HG02885 (cell line): ENCODE data around the gene COP1.
"Not testable (repeated sequence)": the region's sequence is repeated elsewhere in the genome, so short reads cannot be mapped to it uniquely, and the experiment has no call there.

Experiments used
- ATAC-seq: cut with Tn5 transposase; IDR thresholded peaks from one replicate; pipeline ENCODE4 v1.9.1; 2021; ENCODE audit warnings: mild to moderate bottlenecking; ENCODE audit not compliant: unreplicated experiment, poor library complexity

The COP1 gene

DNA sequence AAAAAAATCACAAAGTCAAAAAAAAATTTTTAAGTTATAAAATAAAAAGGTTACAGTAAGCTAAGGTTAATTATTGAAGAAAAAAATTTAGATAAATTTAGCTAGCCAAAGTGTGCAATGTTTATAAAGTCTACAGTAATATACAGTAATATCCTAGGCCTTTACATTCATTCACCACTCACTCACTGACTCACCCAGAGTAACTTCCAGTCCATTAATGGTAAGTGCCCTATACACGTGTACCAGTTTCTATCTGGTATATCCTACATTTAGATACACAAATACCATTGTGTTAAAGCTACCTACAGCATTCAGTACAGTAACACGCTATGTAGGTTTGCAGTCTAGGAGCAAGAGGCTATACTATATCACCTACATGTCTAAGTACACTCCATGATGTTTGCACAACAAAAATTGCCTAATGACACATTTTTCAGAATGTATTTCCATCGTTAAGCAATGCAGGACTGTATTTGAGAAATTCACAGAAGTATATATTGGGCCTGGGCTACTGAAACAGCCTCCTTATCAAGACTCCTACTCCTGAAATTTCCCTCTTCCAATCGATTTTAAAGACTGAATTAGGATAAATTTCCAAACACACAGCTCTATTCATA is 155.1 kb downstream of the COP1 start:
- ATAC-seq: no peak

DNA sequence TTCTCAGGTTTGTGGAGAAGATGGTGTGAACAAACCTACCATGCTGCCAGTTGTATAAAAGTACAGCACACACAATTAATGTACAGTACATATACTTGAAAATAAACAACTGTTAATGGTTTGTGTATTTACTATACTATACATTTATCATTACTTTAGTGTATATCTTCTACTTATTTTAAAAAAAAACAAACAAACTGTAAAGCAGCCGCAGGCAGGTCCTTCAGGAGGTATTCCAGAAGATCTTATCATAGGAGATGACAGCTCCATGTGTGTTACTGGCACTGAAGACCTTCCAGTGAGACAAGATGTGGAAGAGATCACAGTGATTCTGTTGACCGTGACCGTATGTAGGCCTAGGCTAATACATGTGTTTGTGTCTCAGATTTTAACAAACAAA is 155.7 kb downstream of the COP1 start:
- no peak for ATAC-seq

DNA sequence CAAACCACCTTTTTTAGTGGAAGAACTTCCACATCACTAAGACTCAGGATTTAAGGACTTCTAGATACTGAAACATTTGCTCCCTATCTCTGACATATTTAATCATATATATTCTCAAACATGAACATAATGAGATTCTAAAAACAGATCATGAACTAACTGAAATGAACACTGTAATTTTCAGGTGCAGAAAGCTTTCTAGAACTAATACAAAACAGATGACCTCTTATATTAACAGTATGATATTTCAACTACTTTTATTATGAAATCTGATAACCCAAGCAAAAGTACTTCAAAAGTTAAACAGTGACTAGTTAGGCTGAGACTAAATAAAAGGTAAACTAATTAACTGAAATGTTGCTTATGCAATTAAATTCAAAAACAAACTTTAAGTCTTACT is 157.5 kb downstream of the COP1 start:
- ATAC-seq: no peak

DNA sequence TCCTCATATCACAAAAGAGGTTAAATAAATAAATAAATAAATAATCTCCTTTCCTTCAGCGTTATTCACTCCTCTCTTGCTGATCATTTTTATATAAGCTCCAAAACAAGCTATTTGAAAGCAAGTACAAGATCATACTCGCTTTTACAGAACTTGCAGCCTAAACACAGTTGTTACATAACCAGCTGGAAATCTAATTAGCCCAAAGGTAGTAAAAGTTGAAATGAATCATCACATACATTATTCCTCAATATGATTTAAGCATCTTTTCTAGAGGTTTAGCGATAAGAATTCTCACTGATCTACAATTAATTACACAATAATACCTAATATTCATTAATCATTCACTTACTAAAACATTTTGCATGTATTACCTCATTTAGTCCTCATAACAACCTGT is 160.2 kb downstream of the COP1 start:
- no peak for ATAC-seq

DNA sequence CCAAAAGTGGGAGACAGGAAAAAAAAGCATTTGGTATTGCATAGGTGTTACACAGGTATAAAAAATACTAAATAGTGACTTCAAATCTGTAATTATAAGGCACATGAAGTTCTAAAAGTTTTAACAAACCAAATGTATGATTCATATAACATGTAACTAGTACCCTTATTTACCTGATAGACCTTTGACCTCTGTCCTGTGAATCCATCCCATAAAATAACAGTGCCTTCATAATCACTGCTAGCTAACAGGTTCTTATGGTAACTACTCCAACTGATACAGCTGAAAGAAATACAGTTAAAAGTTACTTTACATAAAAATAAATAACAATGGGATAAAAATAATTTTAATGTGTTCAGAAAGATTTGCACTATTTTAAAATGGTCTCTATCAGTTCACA is 163.5 kb downstream of the COP1 start:
- no peak for ATAC-seq

DNA sequence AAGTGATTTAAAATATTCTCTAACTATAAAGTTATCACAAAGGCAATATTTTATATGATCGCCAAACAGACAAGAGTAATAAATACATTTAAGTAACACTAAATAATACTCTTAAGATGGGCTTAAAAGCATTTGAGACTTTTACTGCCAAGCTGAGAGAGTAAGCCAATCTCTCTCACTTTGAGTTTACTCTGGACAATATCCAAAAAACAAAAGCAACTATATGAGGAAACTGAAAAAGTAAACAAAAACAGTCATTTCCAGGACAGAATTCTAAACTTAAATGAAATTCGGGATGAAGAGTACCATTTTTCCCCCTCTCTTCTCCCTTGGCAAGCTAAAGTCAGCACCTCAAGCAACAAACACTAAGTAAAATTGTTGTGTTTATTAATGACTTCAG is 173.2 kb downstream of the COP1 start:
- ATAC-seq: no peak

DNA sequence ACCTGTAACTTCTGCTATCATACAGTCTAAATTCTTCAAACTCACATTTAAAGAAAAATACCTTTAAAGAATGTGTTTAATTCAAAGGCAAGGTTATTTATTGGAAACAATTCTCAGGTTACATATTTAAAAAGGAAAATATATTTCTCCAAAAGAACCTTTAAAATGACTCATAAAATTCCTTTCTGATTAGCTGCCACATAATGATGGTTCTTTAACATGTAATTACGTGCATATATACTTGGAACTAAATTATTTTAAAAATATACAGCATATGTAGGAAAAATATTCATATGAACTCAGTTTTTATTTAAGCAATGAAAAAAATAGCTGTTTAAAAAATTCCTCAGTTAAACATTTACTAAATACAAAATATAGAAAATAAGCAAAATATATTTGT is 173.6 kb downstream of the COP1 start:
- no peak for ATAC-seq

DNA sequence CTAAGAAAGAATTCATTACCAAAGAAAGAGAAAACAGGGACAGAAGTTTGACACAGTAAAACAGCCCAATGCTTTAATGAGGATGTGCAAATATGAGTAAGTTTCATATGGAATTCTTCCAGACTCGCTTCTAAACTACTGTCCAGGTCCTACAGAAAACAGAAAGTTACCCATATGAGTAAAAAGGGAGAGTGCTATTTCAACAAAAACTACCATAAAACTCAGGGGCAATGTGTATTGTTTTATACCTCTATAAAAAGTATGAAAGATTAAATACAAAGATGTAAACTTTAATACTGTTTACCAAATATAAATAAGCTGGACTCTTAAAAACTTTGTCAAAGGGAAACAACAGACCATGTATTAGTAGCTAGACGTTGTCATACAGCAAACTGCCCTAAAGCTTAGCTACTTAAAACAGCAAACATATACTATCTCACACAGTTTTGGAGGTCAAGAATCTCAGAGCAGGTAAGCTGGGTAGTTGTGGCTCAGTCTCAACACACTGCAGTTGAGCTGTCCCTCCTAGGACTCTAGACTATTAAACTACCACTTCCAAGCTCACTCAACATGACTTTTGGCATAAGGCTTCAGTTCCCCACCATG is 174.9 kb downstream of the COP1 start:
- ATAC-seq: no peak

DNA sequence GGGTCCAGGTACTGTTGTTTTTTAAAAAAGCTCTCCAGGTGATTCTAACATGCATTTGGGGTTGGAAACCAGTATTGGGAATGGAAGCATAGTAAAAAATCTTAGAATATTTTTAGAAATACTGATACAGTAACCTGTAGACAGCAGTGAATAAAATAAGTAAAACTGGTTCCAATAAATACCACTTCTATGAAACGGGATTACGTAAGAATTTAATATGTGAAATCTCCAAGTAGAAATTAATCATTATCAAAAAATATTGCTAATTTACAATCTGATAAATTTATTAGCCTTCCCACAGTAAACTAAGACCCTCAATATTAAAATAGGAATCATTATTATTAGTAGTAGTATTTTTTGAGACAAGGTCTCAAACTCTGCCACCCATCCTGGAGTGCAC is 177.5 kb downstream of the COP1 start:
- ATAC-seq: no peak

DNA sequence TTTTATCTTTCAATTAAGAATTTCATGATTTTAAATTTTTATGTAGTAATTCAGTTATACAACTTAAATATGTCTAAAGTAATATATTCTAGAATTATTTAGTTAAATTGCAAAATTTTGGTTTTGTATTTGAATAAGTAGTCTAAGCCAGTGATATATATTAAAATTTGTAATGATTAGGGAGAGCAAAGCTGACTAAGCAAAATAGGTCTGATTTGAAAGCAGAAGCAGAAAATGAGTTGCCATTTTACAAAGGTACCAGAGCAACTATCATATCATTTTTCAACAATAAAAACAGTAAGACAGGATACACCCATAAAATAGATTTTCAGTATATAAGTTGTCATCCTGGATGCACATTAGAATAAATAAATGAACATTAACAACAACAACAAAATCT is 177.9 kb downstream of the COP1 start:
- no peak for ATAC-seq

DNA sequence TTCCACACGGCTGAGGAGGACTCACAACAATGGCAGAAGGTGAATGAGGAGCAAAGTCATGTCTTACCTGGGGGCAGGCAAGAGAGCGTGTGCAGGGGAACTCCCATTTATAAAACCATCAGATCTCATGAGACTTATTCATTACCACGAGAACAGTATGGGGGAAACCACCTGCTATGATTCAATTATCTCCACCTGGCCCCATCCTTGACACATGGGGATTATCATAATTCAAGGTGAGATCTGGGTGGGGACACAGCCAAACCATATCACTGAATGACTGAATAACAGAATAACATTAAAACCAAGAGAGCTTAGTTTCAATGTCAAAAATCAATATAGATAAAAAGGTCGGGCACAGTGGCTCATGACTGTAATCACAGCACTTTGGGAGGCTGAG is 179.2 kb downstream of the COP1 start:
- not testable (repeated sequence) for ATAC-seq

DNA sequence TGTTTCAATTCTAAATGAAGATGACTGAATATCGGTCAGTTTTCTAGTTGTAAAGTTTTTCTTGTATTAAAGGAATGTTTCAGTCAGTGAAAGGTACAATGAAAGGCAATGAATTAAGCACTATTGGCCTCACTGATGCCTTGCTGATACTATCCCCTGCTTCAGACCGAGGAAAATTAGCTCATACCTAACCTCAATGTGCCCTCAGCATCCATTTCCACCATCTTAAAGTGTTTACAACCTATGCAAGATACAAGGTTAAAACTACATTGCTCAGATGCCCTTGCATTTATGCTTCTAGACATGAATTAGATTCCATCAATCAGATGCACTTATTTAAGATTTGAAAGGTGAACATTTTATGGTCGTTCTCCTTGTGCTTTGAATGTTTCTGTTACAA is 184.5 kb downstream of the COP1 start:
- no peak for ATAC-seq

DNA sequence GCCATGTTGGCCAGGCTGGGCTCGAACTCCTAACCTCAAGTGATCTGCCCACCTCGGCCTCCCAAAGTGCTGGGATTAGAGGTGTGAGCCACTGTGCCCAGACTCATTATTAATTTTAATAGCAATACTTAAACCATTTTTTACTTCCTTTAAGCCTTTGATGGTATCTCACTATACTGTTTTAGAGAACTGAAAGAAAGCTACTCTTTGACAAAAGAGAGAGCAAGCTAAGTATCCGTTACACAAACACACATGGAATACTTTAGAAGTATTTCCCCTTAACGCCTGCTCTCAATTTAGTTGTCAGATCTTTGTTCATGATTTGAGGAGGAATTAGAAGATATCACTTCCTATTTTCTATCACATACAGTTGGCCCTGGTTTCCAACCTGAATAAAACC is 189.4 kb downstream of the COP1 start:
- ATAC-seq: no peak

DNA sequence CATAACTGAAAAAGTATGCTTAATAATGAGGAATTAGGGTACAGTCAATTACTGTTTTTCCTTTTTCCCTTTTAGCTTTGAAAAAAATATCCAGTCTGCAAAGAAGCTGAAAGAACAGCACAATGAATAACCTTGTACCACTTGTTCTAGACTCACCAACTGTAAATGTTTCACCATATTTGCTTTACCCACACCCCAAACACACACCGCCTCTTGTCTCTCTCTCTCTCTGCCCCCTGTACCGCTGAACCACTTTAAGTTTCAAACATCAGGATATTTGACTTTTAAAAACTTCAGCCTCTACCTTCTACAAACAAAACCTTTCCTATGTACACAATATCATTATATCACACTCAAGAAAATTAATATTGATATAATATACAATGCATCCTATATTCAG is 197.1 kb downstream of the COP1 start:
- no peak for ATAC-seq

DNA sequence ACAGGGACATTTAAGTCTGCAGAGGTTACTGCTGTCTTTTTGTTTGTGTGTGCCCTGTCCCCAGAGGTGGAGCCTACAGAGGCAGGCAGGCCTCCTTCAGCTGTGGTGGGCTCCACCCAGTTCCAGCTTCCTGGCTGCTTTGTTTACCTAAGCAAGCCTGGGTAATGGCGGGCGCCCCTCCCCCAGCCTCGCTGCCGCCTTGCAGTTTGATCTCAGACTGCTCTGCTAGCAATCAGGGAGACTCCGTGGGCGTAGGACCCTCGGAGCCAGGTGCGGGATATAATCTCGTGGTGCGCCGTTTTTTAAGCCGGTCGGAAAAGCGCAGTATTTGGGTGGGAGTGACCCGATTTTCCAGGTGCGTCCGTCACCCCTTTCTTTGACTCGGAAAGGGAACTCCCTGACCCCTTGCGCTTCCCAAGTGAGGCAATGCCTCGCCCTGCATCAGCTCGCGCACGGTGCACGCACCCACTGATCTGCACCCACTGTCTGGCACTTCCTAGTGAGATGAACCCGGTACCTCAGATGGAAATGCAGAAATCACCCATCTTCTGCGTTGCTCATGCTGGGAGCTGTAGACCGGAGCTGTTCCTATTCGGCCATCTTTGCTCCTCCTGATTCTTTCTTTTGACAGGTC is 199.2 kb downstream of the COP1 start:
- ATAC-seq: not testable (repeated sequence)

DNA sequence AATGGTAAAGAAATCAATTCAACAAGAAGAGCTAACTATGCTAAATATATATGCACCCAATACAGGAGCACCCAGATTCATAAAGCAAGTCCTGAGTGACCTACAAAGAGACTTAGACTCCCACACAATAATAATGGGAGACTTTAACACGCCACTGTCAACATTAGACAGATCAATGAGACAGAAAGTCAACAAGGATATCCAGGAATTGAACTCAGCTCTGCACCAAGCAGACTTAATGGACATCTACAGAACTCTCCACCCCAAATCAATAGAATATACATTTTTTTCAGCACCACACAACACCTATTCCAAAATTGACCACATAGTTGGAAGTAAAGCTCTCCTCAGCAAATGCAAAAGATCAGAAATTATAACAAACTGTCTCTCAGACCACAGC is 212.4 kb downstream of the COP1 start:
- ATAC-seq: not testable (repeated sequence)

DNA sequence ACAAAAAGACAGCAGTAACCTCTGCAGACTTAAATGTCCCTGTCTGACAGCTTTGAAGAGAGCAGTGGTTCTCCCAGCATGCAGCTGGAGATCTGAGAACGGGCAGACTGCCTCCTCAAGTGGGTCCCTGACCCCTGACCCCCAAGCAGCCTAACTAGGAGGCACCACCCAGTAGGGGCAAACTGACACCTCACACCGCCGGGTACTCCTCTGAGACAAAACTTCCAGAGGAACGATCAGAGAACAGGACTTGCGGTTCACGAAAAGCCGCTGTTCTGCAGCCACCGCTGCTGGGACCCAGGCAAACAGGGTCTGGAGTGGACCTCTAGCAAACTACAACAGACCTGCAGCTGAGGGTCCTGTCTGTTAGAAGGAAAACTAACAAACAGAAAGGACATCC is 214.3 kb downstream of the COP1 start:
- ATAC-seq: not testable (repeated sequence)

DNA sequence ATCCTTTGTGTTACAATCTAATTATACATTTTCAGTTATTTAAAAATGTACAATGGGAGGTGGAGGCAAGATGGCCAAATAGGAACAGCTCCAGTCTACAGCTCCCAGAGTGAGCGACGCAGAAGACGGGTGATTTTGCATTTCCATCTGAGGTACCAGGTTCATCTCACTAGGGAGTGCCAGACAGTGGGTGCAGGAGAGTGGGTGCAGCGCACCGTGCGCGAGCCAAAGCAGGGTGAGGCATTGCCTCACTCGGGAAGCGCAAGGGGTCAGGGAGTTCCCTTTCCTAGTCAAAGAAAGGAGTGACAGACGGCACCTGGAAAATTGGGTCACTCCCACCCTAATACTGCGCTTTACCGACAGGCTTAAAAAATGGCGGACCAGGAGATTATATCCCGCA is 214.9 kb downstream of the COP1 start:
- ATAC-seq: not testable (repeated sequence)

DNA sequence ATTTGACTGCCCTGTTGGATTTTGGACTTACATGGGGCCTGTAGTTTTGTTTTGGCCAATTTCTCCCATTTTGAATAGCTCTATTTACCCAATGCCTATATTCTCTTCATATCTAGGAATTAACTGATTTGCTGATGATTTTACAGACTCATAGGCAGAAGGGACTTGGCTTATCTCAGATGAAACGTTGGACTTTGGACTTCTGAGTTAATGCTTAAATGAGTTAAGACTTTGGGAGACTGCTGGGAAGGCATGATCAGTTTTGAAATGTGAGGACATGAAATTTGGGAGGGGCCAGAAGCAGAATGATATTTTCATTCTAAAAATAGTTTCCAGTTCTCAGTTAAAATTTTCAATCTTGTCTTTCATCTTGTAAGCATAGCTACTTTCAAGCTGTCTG is 222.3 kb downstream of the COP1 start:
- ATAC-seq: no peak

DNA sequence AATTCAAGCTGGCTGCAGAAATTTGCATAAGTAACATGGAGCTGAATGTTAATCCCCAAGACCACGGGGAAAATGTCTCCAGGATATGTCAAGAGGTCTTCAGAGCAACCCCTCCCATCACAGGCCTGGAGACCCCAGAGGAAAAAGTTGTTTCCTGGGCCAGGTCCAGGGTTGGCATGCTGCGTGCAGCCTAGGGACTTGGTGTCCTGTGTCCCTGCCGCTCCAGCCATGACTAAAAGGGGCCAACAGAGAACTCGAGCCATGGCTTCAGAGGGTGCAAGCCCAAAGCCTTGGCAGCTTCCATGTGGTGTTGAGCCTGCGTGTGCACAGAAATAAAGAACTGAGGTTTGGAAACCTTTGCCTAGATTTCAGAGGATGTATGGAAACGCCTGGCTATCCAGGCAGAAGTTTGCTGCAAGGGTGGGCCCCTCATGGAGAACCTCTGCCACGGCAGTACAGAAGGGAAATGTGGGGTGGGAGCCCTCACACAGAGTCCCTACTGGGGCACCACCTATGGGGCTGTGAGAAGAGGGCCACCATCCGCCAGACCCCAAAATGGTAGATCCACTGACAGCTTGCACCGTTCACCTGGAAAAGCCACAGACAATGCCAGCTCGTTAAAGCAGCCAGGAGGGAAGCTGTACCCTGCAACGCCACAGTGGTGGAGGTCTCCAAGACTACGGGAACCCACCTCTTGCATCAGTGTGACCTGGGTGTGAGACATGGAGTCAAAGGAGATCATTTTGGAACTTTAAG is 222.9 kb downstream of the COP1 start:
- no peak for ATAC-seq

DNA sequence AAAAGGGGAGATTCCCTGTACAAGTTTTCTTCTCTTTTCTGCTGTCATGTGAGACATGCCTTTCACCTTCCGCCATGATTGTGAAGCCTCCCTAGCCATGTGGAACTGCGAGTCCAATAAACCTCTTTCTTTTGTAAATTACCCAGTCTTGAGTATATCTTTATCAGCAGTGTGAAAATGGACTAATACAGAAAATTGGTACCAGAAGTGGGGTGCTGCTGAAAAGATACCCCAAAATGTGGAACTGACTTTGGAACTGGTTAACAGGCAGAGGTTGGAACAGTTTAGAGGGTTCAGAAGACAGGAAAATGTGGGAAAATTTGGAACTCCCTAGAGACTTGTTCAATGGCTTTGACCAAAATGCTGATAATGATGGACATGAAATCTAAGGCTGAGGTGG is 223.7 kb downstream of the COP1 start:
- not testable (repeated sequence) for ATAC-seq
